ENCODE results near the gene PPP2R3B.

Gene PPP2R3B

GRCh38 chrX:314781-315595, 71.7 kb downstream of the PPP2R3B start:
- TF ChIP-seq CTCF (IDR thresholded peaks at IDR 0.05): no peak
- Histone ChIP-seq H3K4me3 (no peak overlapping the region), H3K4me1 (peaks cover 0 to 17% (median 6%) of the 10 kb centered on the region in 4 donors), H3K27ac (no peak overlapping the region), H3K9me3 (no peaks in the 10 kb centered on the region), H3K36me3 (peaks cover 39 to 63% (median 57%) of the 10 kb centered on the region in 3 donors), H3K27me3 (peaks cover 0 to 2% of the 10 kb centered on the region in 2 donors)
- intact Hi-C loops (cut with DNase I; ENCODE audit: low total_unique reads): loop anchor here (5.0 to 10.0 kb wide), 3 partner anchors 72 to 1137 kb away; partner anchors contain the start of genes ASMTL, PPP2R3B and SLC25A6
- DNase-seq: peak; percentile 17 to 60

GRCh38 chrX:314049-314448, 72.7 kb downstream of the PPP2R3B start:
- no peak overlapping the region for H3K4me3 ChIP-seq
- no peaks in the 10 kb centered on the region for H3K9me3 ChIP-seq
- peaks cover 0 to 10% (median 0%) of the 10 kb centered on the region in 4 donors for H3K4me1 ChIP-seq
- H3K27ac ChIP-seq: no peak overlapping the region
- TF ChIP-seq CTCF (IDR thresholded peaks at IDR 0.05): no peak
- H3K36me3 ChIP-seq: peaks cover 42 to 72% (median 62%) of the 10 kb centered on the region in 3 donors
- H3K27me3 ChIP-seq: no peaks in the 10 kb centered on the region
- no peak for DNase-seq
- intact Hi-C loops (cut with DNase I; ENCODE audit: low total_unique reads): loop anchor here (10.0 kb wide), 1 partner anchor 1081 kb away; the partner anchor contains the start of gene SLC25A6

- intact Hi-C loops (cut with DNase I; ENCODE audit: low total_unique reads): loop anchor here (10.0 kb wide), 1 partner anchor 1081 kb away; the partner anchor contains the start of gene SLC25A6
- H3K27me3 ChIP-seq: no peaks in the 10 kb centered on the region
- peaks cover 47 to 77% (median 65%) of the 10 kb centered on the region in 3 donors for H3K36me3 ChIP-seq
- H3K27ac ChIP-seq: no peak overlapping the region
- no peak for DNase-seq
- H3K9me3 ChIP-seq: no peaks in the 10 kb centered on the region
- no peak overlapping the region for H3K4me3 ChIP-seq
- H3K4me1 ChIP-seq: peaks cover 0 to 10% (median 0%) of the 10 kb centered on the region in 4 donors
- no peak for TF ChIP-seq CTCF (IDR thresholded peaks at IDR 0.05)
Measured at GRCh38 chrX:313546-313945, 73.2 kb downstream of the PPP2R3B start.

GRCh38 chrX:312621-313331, 73.9 kb downstream of the PPP2R3B start:
- DNase-seq: no peak
- H3K9me3 ChIP-seq: no peaks in the 10 kb centered on the region
- no peak for TF ChIP-seq CTCF (IDR thresholded peaks at IDR 0.05)
- H3K36me3 ChIP-seq: peaks cover 54 to 85% (median 71%) of the 10 kb centered on the region in 3 donors
- H3K27me3 ChIP-seq: no peaks in the 10 kb centered on the region
- intact Hi-C loops (cut with DNase I; ENCODE audit: low total_unique reads): loop anchor here (10.0 kb wide), 1 partner anchor 1082 kb away; the partner anchor contains the start of gene SLC25A6
- peaks cover 0 to 8% (median 0%) of the 10 kb centered on the region in 4 donors for H3K4me1 ChIP-seq
- H3K4me3 ChIP-seq: no peak overlapping the region
- no peak overlapping the region for H3K27ac ChIP-seq

All from tibial artery (tissue), 4 donors.